VCaP (cell line): ENCODE measurements around the gene SMG7.

Source experiments
- H3K27ac ChIP-seq: fragments of 450-650 bp; 2 replicates; pipeline ENCODE4 v1.5.1; 2017
- TF ChIP-seq, protein P1 (sequence below): fragments of 450-650 bp; conservative IDR thresholded peaks from 2 replicates; pipeline ENCODE4 v1.5.1; 2017; ENCODE audit warnings: mild to moderate bottlenecking, moderate library complexity

Gene SMG7

DNA sequence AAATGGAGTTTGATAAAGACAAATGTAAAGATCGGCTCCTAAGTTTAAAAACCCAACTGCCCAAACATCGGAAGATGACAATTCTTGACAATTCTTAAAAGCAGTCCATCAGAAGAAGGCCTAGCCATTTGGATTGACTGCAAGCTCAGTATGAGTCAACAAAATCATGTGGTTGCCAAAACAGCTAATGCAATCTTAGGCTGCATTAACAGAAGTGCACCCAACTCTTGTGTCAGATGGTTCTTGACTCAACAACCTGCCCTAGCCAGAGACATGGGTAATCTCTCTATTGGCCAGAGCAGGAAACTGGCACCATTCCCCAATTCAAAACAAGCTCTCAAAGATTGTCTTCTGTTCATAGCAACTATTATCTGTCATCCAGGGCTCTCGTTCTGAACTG lies 127.8 kb downstream of the SMG7 start:
- TF ChIP-seq, protein P1, sequence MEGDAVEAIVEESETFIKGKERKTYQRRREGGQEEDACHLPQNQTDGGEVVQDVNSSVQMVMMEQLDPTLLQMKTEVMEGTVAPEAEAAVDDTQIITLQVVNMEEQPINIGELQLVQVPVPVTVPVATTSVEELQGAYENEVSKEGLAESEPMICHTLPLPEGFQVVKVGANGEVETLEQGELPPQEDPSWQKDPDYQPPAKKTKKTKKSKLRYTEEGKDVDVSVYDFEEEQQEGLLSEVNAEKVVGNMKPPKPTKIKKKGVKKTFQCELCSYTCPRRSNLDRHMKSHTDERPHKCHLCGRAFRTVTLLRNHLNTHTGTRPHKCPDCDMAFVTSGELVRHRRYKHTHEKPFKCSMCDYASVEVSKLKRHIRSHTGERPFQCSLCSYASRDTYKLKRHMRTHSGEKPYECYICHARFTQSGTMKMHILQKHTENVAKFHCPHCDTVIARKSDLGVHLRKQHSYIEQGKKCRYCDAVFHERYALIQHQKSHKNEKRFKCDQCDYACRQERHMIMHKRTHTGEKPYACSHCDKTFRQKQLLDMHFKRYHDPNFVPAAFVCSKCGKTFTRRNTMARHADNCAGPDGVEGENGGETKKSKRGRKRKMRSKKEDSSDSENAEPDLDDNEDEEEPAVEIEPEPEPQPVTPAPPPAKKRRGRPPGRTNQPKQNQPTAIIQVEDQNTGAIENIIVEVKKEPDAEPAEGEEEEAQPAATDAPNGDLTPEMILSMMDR = no peak
- no peak overlapping the region for H3K27ac ChIP-seq

DNA sequence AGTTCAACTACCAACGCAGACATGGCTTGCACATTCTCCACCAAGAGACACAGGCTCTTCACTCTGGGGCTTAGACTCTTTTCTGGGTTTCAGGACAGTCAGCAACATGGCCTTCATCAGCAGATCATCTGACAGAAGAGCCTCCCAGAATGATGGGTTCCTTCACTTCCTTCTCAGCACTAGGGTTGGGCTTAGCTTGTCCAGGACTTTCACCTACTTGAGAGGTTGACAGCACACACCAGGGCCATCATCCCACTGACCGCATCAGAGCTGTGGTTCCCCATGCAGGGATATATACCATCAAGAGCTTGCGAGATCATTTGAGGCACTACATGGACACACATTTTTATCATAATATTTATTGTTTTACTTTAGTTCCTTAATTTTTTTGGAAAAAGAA lies 128.3 kb downstream of the SMG7 start:
- H3K27ac ChIP-seq = no peak overlapping the region
- TF ChIP-seq, protein P1 = no peak

- H3K27ac ChIP-seq = no peak overlapping the region
- TF ChIP-seq, protein P1 = no peak
Measured at GRCh38 chr1:183602510-183602909, 130.2 kb downstream of the SMG7 start.
